Thyroid gland (tissue), 4 donors: Measurements from ENCODE around the gene SPAG6. TPM values are rescaled to one million over a fixed set of nuclear protein-coding genes. Genes with fewer than 3 reads are reported as not detected.
A peak's percentile ranks its signal among the peaks of the same experiment; 100 is the strongest.
"Not testable (repeated sequence)": the region's sequence is repeated elsewhere in the genome, so short reads cannot be mapped to it uniquely, and the experiment has no call there.

Experiments used
- DNase-seq, 2 donors: peaks; one replicate each; pipeline ENCODE4 v3.0.0-alpha.2; 2019
- H3K27ac ChIP-seq, 3 donors: fragments of 200-600 bp; sonication (generic); 1 replicate in 2 of 3; 2 replicates in 1 of 3; pipeline ENCODE4 v1.5.1; 2016 to 2019; ENCODE audit warnings: mild to moderate bottlenecking in 1 of 3, moderate library complexity in 1 of 3
- H3K27me3 ChIP-seq: fragments of 200-600 bp; sonication (generic); one replicate; pipeline ENCODE4 v1.5.1; 2019
- H3K36me3 ChIP-seq, 2 donors: fragments of 200-600 bp; sonication (generic); one replicate each; pipeline ENCODE4 v1.5.1; 2016 to 2019
- H3K4me1 ChIP-seq, 2 donors: fragments of 200-600 bp; sonication (generic); one replicate each; pipeline ENCODE4 v1.5.1; 2017 to 2019
- H3K4me3 ChIP-seq, 3 donors: fragments of 200-600 bp; sonication (generic); replicated peaks in 1 of 3; 1 replicate in 2 of 3; 2 replicates in 1 of 3; pipeline ENCODE4 v1.5.1; 2016; ENCODE audit warnings: mild to moderate bottlenecking in 1 of 3
- H3K9me3 ChIP-seq: fragments of 200-600 bp; sonication (generic); one replicate; pipeline ENCODE4 v1.5.1; 2017
- CTCF ChIP-seq, 6 experiments: fragments of 200-600 bp in 3 of 6; fragments of 450-650 bp in 3 of 6; sonication (generic) in 3 of 6; IDR thresholded peaks; one replicate each; pipeline ENCODE4 v1.5.1; 2016 to 2019; ENCODE audit warnings: antibody characterized with exemption in 6 of 6, mild to moderate bottlenecking in 2 of 6, inconsistent platforms in 1 of 6, moderate library complexity in 1 of 6
- POLR2A ChIP-seq, 2 donors: fragments of 450-650 bp; IDR thresholded peaks; one replicate each; pipeline ENCODE4 v1.6.1; 2017; ENCODE audit warnings: antibody characterized with exemption in 2 of 2, mild to moderate bottlenecking in 2 of 2, moderate library complexity in 1 of 2
- WGBS, 2 donors: methylation state at CpG; one replicate each; pipeline ENCODE4 v1.1.5; 2017; 5-methylcytosine and 5-hydroxymethylcytosine counted together
- intact Hi-C: fragments of 100-400 bp; cut with DNase I; formaldehyde crosslinking; loops from one replicate; pipeline ENCODE4 v1.15.1; 2023
- total RNA-seq, 4 donors: library from RNA; depleted of rRNA; stranded (reverse); fragments of >200 nt; gene quantifications; one replicate each; pipeline ENCODE4 v1.2.3, GENCODE V29; 2016

The SPAG6 gene
- total RNA-seq, 4 donors from 2014 or later: 0.27 TPM; not detected in 3

GRCh38 chr10:22309180-22310000, 35.9 kb upstream of the SPAG6 start:
- WGBS, 2 donors: 95% methylated on average over 4 of the region's 4 CpGs
- H3K36me3 ChIP-seq: no peaks in the 10 kb centered on the region
- no peak overlapping the region for H3K4me3 ChIP-seq
- no peak for DNase-seq
- H3K4me1 ChIP-seq: no peaks in the 10 kb centered on the region
- intact Hi-C loops: loop anchor here (10.0 kb wide), 1 partner anchor 65 kb away; no protein-coding TSS in a partner anchor
- no peak for TF ChIP-seq CTCF (IDR thresholded peaks at IDR 0.05)
- no peak for TF ChIP-seq POLR2A (IDR thresholded peaks at IDR 0.05)
- peaks cover 4% of the 10 kb centered on the region for H3K27me3 ChIP-seq
- no peak overlapping the region for H3K27ac ChIP-seq
- no peaks in the 10 kb centered on the region for H3K9me3 ChIP-seq

- H3K36me3 ChIP-seq, H3K4me3 ChIP-seq, H3K27ac ChIP-seq, H3K27me3 ChIP-seq, DNase-seq, H3K9me3 ChIP-seq, H3K4me1 ChIP-seq: not testable (repeated sequence)
- intact Hi-C loops: loop anchor here (5.0 kb wide), 1 partner anchor 37 kb away; the partner anchor contains the start of gene SPAG6
- WGBS, 2 donors: 96% methylated on average over 10 of the region's 10 CpGs
Observed at GRCh38 chr10:22310012-22310411, 35.3 kb upstream of the SPAG6 start.

GRCh38 chr10:22310928-22311327, 34.4 kb upstream of the SPAG6 start:
- DNase-seq: no peak
- H3K4me1 ChIP-seq: no peaks in the 10 kb centered on the region
- TF ChIP-seq CTCF (IDR thresholded peaks at IDR 0.05) (no peak), POLR2A (IDR thresholded peaks at IDR 0.05) (no peak)
- peaks cover 4% of the 10 kb centered on the region for H3K27me3 ChIP-seq
- no peak overlapping the region for H3K4me3 ChIP-seq
- intact Hi-C loops: loop anchor here (5.0 kb wide), 1 partner anchor 36 kb away; the partner anchor contains the start of gene SPAG6
- no peaks in the 10 kb centered on the region for H3K9me3 ChIP-seq
- no peaks in the 10 kb centered on the region for H3K36me3 ChIP-seq
- no peak overlapping the region for H3K27ac ChIP-seq

GRCh38 chr10:22314852-22315251, 30.4 kb upstream of the SPAG6 start:
- TF ChIP-seq POLR2A (IDR thresholded peaks at IDR 0.05) (no peak), CTCF (IDR thresholded peaks at IDR 0.05) (no peak)
- Histone ChIP-seq H3K27ac (no peak overlapping the region), H3K9me3 (no peaks in the 10 kb centered on the region), H3K36me3 (no peaks in the 10 kb centered on the region), H3K4me1 (peaks cover 6% of the 10 kb centered on the region in 2 donors), H3K4me3 (no peak overlapping the region), H3K27me3 (peaks cover 4% of the 10 kb centered on the region)
- intact Hi-C loops: loop anchor here (5.0 kb wide), 1 partner anchor 32 kb away; the partner anchor contains the start of gene SPAG6
- 79 to 80% methylated on average over 2 of the region's 2 CpGs for WGBS, 2 donors
- DNase-seq: no peak

- Histone ChIP-seq H3K27me3 (no peaks in the 10 kb centered on the region), H3K36me3 (no peaks in the 10 kb centered on the region), H3K4me1 (peaks cover 6 to 9% of the 10 kb centered on the region in 2 donors), H3K27ac (peak overlapping the region; percentile 82 to 89 (median 87)), H3K9me3 (no peaks in the 10 kb centered on the region), H3K4me3 (peak overlapping the region; percentile 15 to 82 (median 61))
- DNase-seq: no peak
- TF ChIP-seq POLR2A (IDR thresholded peaks at IDR 0.05): no peak
- no peak for TF ChIP-seq CTCF (IDR thresholded peaks at IDR 0.05)
- 4 to 5% methylated on average over 26 to 39 of the region's 53 CpGs for WGBS, 2 donors
- intact Hi-C loops: no loop called here
Observed at GRCh38 chr10:22315455-22316285, 29.6 kb upstream of the SPAG6 start.
